Measurements from ENCODE around the gene SCN3A. TPM values are rescaled to one million over a fixed set of nuclear protein-coding genes. Genes with fewer than 3 reads are reported as not detected.

The SCN3A gene
- total and polyA plus RNA-seq, 11 donors, result 0.39 to 2.7 (median 1.1) TPM

DNA sequence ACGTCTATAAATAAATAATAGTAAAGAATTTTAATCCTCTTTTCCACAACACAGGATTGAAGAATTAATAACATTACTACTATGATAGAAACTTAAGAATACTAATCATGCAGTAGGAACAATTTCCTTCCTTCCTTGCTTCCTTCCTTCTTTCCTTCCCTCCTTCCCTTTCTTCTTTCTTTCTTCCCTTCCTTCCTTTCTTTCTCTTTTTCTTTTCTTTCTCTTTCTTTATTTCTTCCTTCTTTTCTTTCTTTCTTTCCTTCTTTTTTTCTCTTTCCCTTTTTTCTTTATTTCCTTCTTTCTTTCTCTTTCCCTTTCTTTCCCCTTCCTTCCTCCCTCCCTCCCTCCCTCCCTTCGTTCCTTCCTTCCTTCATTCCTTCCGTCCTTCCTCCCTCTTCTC, 77.6 kb downstream of the SCN3A start:
- Histone ChIP-seq H3K4me3 (no peak overlapping the region), H3K4me1 (peaks cover 0 to 4% (median 0%) of the 10 kb centered on the region in 12 donors), H3K36me3 (no peaks in the 10 kb centered on the region), H3K27ac (no peak overlapping the region), H3K9me3 (no peaks in the 10 kb centered on the region), H3K27me3 (no peaks in the 10 kb centered on the region)
- DNase-seq (no peak), ATAC-seq (no peak)
- 80 to 89% (median 85%) methylated on average over 3 of the region's 3 CpGs for WGBS, 4 donors
- intact Hi-C loops (cut with DNase I), result loop anchor here in 1 of 10 donors (10.0 kb wide), 1 partner anchor 59 kb away; no protein-coding TSS in a partner anchor
- no peak for TF ChIP-seq POLR2A (IDR thresholded peaks at IDR 0.05)
- TF ChIP-seq, protein P1, sequence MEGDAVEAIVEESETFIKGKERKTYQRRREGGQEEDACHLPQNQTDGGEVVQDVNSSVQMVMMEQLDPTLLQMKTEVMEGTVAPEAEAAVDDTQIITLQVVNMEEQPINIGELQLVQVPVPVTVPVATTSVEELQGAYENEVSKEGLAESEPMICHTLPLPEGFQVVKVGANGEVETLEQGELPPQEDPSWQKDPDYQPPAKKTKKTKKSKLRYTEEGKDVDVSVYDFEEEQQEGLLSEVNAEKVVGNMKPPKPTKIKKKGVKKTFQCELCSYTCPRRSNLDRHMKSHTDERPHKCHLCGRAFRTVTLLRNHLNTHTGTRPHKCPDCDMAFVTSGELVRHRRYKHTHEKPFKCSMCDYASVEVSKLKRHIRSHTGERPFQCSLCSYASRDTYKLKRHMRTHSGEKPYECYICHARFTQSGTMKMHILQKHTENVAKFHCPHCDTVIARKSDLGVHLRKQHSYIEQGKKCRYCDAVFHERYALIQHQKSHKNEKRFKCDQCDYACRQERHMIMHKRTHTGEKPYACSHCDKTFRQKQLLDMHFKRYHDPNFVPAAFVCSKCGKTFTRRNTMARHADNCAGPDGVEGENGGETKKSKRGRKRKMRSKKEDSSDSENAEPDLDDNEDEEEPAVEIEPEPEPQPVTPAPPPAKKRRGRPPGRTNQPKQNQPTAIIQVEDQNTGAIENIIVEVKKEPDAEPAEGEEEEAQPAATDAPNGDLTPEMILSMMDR (IDR thresholded peaks at IDR 0.05), result no peak

DNA sequence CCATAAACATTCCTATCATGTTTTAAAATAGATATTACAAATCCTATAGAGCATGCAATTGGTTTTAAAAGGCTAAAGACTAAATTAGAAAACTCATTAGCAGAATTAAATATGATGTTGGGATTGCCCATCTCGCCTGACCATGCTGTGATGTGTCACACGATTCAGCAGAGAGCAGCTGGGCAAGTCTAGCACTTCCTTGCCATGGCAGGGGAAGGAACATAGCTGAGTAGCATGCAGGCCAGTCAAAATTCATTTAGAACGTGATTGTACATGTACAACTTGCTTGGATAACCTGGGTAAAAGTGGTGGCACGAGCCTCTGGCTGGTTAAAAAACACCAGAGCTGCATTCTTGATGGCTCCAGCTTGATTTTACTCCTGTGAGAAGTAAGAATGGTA, 81.3 kb downstream of the SCN3A start:
- H3K4me1 ChIP-seq, result peaks cover 0 to 7% (median 0%) of the 10 kb centered on the region in 12 donors
- intact Hi-C loops (cut with DNase I), result loop anchor here in 1 of 10 donors (10.0 kb wide), 1 partner anchor 62 kb away; no protein-coding TSS in a partner anchor
- DNase-seq, result no peak
- 37 to 55% (median 48%) methylated on average over 4 of the region's 4 CpGs for WGBS, 4 donors
- no peaks in the 10 kb centered on the region for H3K27me3 ChIP-seq
- TF ChIP-seq POLR2A (IDR thresholded peaks at IDR 0.05), result no peak
- H3K27ac ChIP-seq, result no peak overlapping the region
- ATAC-seq, result no peak
- no peak overlapping the region for H3K4me3 ChIP-seq
- no peaks in the 10 kb centered on the region for H3K36me3 ChIP-seq
- H3K9me3 ChIP-seq, result no peaks in the 10 kb centered on the region

DNA sequence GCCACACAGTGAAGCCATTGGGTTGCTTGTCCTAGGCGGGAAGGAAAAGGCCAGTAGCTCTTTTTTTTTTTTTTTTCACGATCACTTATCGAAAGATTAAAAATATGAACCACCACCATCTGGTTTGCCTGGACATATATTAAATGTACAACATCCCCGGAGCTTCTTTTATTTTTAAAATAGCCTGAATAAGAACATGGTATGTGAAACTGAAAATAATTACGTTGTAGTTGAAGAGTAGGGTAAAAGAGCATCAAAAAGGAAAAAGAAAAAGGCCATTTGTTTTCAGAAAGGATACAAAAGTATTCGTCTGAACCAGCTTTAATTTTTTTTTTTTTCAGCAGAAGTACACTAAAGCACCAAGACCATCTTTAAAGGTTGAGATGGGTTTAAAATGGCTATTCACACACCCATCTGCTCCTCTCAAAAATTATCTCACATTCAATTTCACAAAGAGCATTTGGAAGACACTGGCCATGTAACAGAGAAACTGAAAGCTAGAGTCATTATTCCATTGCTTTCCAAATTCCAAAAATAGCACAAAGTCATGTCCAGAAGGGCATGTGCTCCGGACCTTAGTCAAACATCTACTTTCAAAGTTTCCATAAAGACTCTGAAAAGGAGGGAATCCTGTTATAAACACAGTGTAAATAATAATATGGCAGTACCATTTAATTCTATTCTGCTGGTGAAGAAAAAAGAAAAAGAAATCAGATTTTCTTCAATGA, 82.9 kb downstream of the SCN3A start:
- WGBS, 4 donors, result 66 to 78% (median 69%) methylated on average over 7 of the region's 7 CpGs
- Histone ChIP-seq H3K36me3 (no peaks in the 10 kb centered on the region), H3K27ac (peak overlapping the region in 7 of 12 donors; percentile 2 to 41 (median 21)), H3K4me3 (no peak overlapping the region), H3K4me1 (peaks cover 0 to 7% (median 0%) of the 10 kb centered on the region in 12 donors), H3K9me3 (no peaks in the 10 kb centered on the region), H3K27me3 (no peaks in the 10 kb centered on the region)
- intact Hi-C loops (cut with DNase I), result loop anchor here in 1 of 10 donors (10.0 kb wide), 1 partner anchor 64 kb away; no protein-coding TSS in a partner anchor
- ATAC-seq, result peak in 3 of 4 donors; percentile 36 to 71 (median 67)
- TF ChIP-seq, protein P1 (IDR thresholded peaks at IDR 0.05), result no peak
- TF ChIP-seq POLR2A (IDR thresholded peaks at IDR 0.05), result no peak
- no peak for DNase-seq

DNA sequence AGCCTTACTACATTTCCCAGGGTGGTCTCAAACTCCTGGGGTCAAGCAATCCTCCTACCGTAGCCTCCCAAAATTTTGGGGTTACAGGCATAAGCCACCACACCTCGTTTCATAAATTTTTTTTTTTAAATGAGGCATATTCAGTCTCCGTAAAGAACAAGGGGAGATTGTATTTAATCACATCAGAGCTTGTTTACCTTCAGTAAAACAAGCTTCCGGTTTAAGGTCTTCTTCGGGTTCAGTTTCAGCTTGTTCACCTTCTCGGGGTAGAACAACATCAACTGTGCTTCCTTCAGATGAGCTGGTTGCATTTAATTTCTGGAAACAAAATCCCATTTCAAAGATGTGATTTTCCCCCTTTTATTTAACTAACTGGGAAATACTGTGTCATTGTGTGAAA, 88.6 kb downstream of the SCN3A start:
- intact Hi-C loops (cut with DNase I), result no loop called here
- no peak for ATAC-seq
- no peak for TF ChIP-seq POLR2A (IDR thresholded peaks at IDR 0.05)
- TF ChIP-seq, protein P1 (IDR thresholded peaks at IDR 0.05), result no peak
- 81 to 87% (median 85%) methylated on average over 6 of the region's 6 CpGs for WGBS, 4 donors
- no peaks in the 10 kb centered on the region for H3K27me3 ChIP-seq
- no peak for DNase-seq
- no peaks in the 10 kb centered on the region for H3K36me3 ChIP-seq
- H3K27ac ChIP-seq, result no peak overlapping the region
- H3K9me3 ChIP-seq, result no peaks in the 10 kb centered on the region
- H3K4me3 ChIP-seq, result no peak overlapping the region
- H3K4me1 ChIP-seq, result no peaks in the 10 kb centered on the region
